ENCODE data around the gene ELFN1.

The ELFN1 gene

DNA sequence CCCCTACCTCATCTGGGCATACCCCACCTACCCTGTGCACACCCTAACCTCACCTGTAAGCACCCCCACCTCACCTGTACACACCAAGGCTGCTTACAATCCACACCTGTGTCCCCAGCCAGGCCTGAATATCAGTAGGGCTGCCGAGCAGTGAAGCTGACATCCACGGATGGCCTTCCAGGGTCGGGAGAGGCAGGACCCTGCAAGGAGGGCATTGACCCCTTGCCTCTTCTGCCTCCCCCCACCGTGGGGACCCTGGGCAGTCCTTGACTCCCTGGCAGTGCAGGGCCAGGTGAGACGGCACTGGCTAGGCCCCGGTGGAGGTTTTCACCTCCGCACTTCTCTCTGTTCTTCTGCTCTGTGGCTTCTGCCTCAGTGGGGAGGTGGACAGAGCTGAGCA is 37.6 kb upstream of the ELFN1 start:
- TF ChIP-seq Cebpa-rat (IDR thresholded peaks at IDR 0.05): no peak
- peaks cover 27% of the 10 kb centered on the region for H3K4me1 ChIP-seq
- no peak overlapping the region for H3K4me3 ChIP-seq
- H3K27ac ChIP-seq: peak overlapping the region; percentile 51
- no peaks in the 10 kb centered on the region for H3K27me3 ChIP-seq
- peaks cover 50% of the 10 kb centered on the region for H3K9me3 ChIP-seq
- no peaks in the 10 kb centered on the region for H4K20me1 ChIP-seq
- 0 out of 2 replicates have a peak overlapping the region, but pooled peaks have one; percentile 41 for H3K9ac ChIP-seq
- peak overlapping the region; percentile 61 for H3K4me2 ChIP-seq
- no peaks in the 10 kb centered on the region for H3K36me3 ChIP-seq

DNA sequence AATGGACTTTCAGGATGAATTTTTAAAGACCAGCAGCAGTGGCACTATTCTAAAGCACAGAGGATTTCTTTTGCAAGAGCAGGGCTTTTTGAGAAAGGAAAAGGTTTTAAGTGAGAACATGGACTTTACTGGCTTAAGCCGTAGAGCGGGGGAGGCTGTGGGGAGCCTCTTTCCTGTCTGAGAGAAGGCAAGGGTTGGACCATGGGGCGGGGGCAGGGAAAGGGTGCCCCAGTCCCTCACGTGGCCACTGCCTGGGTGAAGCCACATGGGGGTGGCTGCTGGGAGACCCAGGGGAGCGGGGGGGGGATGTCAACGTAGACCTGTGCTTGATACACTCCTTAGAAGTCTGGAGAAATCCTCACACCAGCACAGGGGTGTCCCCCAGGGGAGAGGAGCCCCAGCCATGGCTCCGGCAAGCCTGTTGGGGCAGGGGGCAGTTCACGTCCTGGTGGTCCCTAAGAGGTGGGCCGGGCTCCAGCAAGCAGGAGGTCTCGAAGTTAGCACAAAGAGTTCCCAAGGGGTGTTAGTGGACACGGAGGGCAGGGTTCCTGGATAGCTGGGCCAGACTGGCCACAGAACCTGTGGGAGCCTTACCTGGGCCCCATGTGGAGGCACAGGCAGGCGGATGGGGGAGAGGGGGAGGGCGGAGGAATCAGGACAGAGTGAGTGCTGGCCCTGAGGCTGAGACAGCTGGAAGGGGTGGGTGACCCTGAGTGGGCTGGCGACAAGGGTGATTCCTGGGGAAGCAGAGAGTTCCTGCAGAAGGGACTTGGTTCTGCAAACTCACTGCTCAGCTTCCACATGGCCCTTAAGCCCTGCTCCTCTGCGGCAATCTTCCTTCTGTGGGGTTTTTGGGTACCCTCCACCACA is 36.9 kb upstream of the ELFN1 start:
- TF ChIP-seq Cebpa-rat (IDR thresholded peaks at IDR 0.05): no peak
- Histone ChIP-seq H3K9ac (0 out of 2 replicates have a peak overlapping the region, but pooled peaks have one; percentile 41), H3K9me3 (peaks cover 56% of the 10 kb centered on the region), H3K36me3 (no peaks in the 10 kb centered on the region), H3K4me1 (peaks cover 24% of the 10 kb centered on the region), H4K20me1 (no peaks in the 10 kb centered on the region), H3K27me3 (no peaks in the 10 kb centered on the region), H3K27ac (peak overlapping the region; percentile 51), H3K4me3 (no peak overlapping the region), H3K4me2 (peak overlapping the region; percentile 61)

DNA sequence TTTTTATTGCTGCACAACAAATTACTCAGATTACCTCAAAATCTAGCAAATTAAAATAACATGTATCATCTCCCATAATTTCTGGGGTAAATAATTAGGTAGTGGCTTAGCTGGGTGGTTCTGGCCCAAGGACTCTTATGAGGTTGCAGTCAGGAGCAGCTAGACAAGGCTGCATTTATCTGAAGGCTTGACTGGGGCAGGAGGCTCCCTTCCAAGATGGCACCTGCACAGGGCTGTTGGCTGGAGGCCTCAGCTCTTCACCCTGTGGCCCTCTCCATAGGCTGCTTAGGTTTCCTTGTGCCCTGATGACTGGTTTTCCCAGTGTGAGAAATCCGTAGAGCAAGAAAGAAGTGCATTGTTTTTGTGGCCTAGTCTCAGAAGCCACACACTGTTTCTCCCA is 34.7 kb upstream of the ELFN1 start:
- Histone ChIP-seq H3K27me3 (no peaks in the 10 kb centered on the region), H4K20me1 (no peaks in the 10 kb centered on the region), H3K9me3 (peaks cover 42% of the 10 kb centered on the region), H3K36me3 (no peaks in the 10 kb centered on the region), H3K9ac (no peak overlapping the region), H3K4me1 (peaks cover 43% of the 10 kb centered on the region), H3K4me2 (no peak overlapping the region), H3K27ac (no peak overlapping the region), H3K4me3 (no peak overlapping the region)
- TF ChIP-seq Cebpa-rat (IDR thresholded peaks at IDR 0.05): no peak

DNA sequence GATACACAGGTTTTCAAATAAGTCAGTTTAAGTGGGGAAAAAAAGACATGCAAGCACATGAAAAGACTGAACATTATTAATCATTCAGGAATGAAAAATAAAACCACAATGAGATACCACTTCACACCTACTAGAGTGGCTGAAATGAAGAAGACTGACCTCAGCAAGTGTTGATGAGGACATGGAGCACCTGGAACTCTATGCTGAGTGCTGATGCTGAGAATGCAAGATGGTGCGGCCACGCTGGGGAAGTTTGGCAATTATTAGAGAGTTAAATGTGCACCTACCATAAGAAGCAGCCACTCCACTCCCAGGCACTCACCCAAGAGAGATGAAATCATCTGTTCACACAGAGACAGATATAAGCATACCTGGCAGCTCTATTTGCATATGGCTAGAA is 32.9 kb upstream of the ELFN1 start:
- no peaks in the 10 kb centered on the region for H4K20me1 ChIP-seq
- H3K27ac ChIP-seq: no peak overlapping the region
- no peaks in the 10 kb centered on the region for H3K36me3 ChIP-seq
- H3K9me3 ChIP-seq: peaks cover 41% of the 10 kb centered on the region
- peak overlapping the region; percentile 1; the same call in 1 of the 2 replicates for H3K4me3 ChIP-seq
- TF ChIP-seq Cebpa-rat (IDR thresholded peaks at IDR 0.05): no peak
- no peak overlapping the region for H3K4me2 ChIP-seq
- H3K4me1 ChIP-seq: peaks cover 61% of the 10 kb centered on the region
- no peak overlapping the region for H3K9ac ChIP-seq
- no peaks in the 10 kb centered on the region for H3K27me3 ChIP-seq

DNA sequence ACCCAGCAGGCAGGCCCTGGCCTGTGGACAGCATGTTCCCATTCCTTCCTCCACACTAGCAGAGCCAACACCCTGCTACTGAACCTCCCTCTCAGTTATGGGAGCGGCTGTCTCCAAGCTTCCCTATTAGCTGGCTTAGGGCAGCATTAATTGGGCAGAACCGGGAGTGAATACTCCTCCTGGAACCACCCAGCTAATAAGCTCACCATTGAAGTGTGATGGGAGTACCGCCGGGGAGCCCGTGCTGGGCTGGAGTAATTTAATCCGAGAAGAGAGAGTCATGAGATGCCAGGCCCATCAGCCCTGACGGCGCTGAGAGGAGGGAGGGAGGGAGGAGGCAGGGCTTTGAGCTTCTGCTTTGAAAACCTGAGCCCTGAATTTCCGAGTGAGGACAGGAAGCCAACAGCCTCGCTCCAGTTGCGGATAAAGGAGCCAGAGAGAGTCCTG is 31.8 kb upstream of the ELFN1 start:
- Histone ChIP-seq H3K4me3 (no peak overlapping the region), H3K27ac (peak overlapping the region; percentile 86; the same call in 1 of the 2 replicates), H3K9ac (no peak overlapping the region), H3K9me3 (peaks cover 41% of the 10 kb centered on the region), H3K36me3 (no peaks in the 10 kb centered on the region), H3K4me2 (peak overlapping the region; percentile 92; the same call in 1 of the 2 replicates), H3K27me3 (no peaks in the 10 kb centered on the region), H3K4me1 (peaks cover 59% of the 10 kb centered on the region), H4K20me1 (no peaks in the 10 kb centered on the region)
- TF ChIP-seq Cebpa-rat (IDR thresholded peaks at IDR 0.05): no peak

GRCh38 chr7:1639071-1639470 is 31.0 kb upstream of the ELFN1 start:
- Histone ChIP-seq H3K27ac (peak overlapping the region; percentile 86), H3K4me3 (no peak overlapping the region), H3K27me3 (no peaks in the 10 kb centered on the region), H3K9ac (0 out of 2 replicates have a peak overlapping the region, but pooled peaks have one; percentile 36), H3K4me2 (peak overlapping the region; percentile 92), H3K4me1 (peaks cover 61% of the 10 kb centered on the region), H3K36me3 (no peaks in the 10 kb centered on the region), H3K9me3 (peaks cover 41% of the 10 kb centered on the region), H4K20me1 (no peaks in the 10 kb centered on the region)
- no peak for TF ChIP-seq Cebpa-rat (IDR thresholded peaks at IDR 0.05)

GRCh38 chr7:1639532-1640175 is 30.4 kb upstream of the ELFN1 start:
- Histone ChIP-seq H3K36me3 (no peaks in the 10 kb centered on the region), H3K9ac (peak overlapping the region; percentile 36; the same call in 1 of the 2 replicates), H3K4me1 (peaks cover 66% of the 10 kb centered on the region), H3K4me3 (no peak overlapping the region), H4K20me1 (no peaks in the 10 kb centered on the region), H3K9me3 (peaks cover 36% of the 10 kb centered on the region), H3K4me2 (peak overlapping the region; percentile 92), H3K27ac (peak overlapping the region; percentile 86), H3K27me3 (no peaks in the 10 kb centered on the region)
- TF ChIP-seq Cebpa-rat (IDR thresholded peaks at IDR 0.05): no peak

DNA sequence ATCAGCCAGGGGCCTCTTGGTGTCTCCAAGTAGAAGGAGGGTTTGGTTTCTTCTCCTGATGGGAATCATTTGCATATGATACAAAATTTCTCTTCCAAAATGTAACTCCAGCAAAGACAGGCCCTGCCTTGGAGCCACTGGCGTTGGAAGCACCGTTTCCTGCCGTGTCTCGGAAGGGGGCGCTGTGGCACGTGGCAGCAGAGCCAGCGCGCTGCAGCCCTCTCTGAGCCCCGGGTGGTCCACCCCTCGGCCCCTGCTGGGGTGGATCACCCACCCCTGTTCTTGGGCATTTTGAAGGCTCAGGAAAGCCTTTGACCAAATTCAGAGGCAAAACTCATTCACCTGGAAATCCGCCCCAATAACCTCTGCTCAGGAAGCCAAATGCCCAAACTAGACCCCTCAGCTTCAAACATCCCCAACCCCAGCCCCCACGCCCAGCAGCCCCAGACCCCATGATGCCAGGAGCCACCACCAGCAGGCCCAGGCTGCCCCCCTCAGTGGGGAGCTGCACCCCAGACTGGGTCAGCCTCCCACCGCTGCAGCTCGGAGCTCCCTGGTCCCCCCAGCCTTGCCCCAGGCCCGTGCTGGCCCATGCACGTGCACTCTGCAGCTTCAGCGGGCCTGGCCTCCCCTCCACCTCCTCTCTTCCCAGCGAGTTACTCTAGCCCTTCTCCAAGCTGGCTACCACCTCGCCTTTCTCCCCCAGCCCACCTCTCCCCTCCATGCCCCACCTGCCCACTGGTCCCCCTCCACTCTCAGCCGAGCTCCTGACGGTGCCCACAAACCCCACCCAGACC is 29.5 kb upstream of the ELFN1 start:
- peak overlapping the region; percentile 86 for H3K27ac ChIP-seq
- H3K4me2 ChIP-seq: peak overlapping the region; percentile 92
- TF ChIP-seq Cebpa-rat (IDR thresholded peaks at IDR 0.05): no peak
- H3K9ac ChIP-seq: peak overlapping the region; percentile 63; the same call in 1 of the 2 replicates
- no peaks in the 10 kb centered on the region for H3K36me3 ChIP-seq
- H3K4me1 ChIP-seq: peaks cover 76% of the 10 kb centered on the region
- peaks cover 27% of the 10 kb centered on the region for H3K9me3 ChIP-seq
- H3K27me3 ChIP-seq: no peaks in the 10 kb centered on the region
- no peak overlapping the region for H3K4me3 ChIP-seq
- no peaks in the 10 kb centered on the region for H4K20me1 ChIP-seq

GRCh38 chr7:1641173-1641572 is 28.9 kb upstream of the ELFN1 start:
- Histone ChIP-seq H3K4me3 (peak overlapping the region; percentile 36; the same call in 1 of the 2 replicates), H3K36me3 (no peaks in the 10 kb centered on the region), H3K9ac (peak overlapping the region; percentile 63), H3K27ac (peak overlapping the region; percentile 86), H3K9me3 (peaks cover 21% of the 10 kb centered on the region), H3K4me1 (peaks cover 82% of the 10 kb centered on the region), H3K4me2 (peak overlapping the region; percentile 92), H4K20me1 (no peaks in the 10 kb centered on the region), H3K27me3 (no peaks in the 10 kb centered on the region)
- TF ChIP-seq Cebpa-rat (IDR thresholded peaks at IDR 0.05): no peak

Data from BLaER1 (cell line).